HEK293 (cell line): Measurements from ENCODE around the gene SLC16A5.

Source experiments
- CTCF ChIA-PET: fragments of 350-600 bp; formaldehyde crosslinking; extraction: SDS; loops from one replicate; lab custom pipeline; 2021; ENCODE audit warnings: antibody characterized with exemption; lab: Yijun Ruan, JAX
- POLR2A ChIA-PET: fragments of 300-600 bp; formaldehyde crosslinking; extraction: SDS; loops from one replicate; lab custom pipeline; 2020; ENCODE audit warnings: antibody characterized with exemption, inconsistent platforms; lab: Yijun Ruan, JAX
- H3K27ac ChIP-seq: fragments of 200-500 bp; sonication (Bioruptor generic); 2 replicates; pipeline ENCODE4 v1.5.1; 2014; ENCODE audit warnings: low read depth, low read length, control low read depth, inconsistent platforms; ENCODE audit errors: extremely low read depth
- H3K36me3 ChIP-seq, 2 experiments: fragments of 200-500 bp in 1 of 2; sonication (Bioruptor generic) in 1 of 2; 1 replicate in 1 of 2; 2 replicates in 1 of 2; pipeline ENCODE4 v1.5.1; 2014 to 2017; ENCODE audit warnings: inconsistent platforms in 2 of 2, low read length in 2 of 2; ENCODE audit not compliant: control insufficient read depth in 2 of 2, insufficient read depth in 1 of 2
- H3K4me1 ChIP-seq: fragments of 200-500 bp; sonication (Bioruptor generic); 2 replicates; pipeline ENCODE4 v1.5.1; 2014; ENCODE audit warnings: mild to moderate bottlenecking, low read length, inconsistent platforms; ENCODE audit not compliant: control insufficient read depth, insufficient read depth
- H3K4me3 ChIP-seq: 2 replicates; pipeline ENCODE4 v1.5.1; 2011; ENCODE audit warnings: low read depth, mild to moderate bottlenecking, control low read depth, low read length, moderate library complexity
- H3K9me3 ChIP-seq: fragments of 200-500 bp; sonication (Bioruptor generic); 2 replicates; pipeline ENCODE4 v1.5.1; 2014; ENCODE audit warnings: low read depth, low read length, inconsistent platforms; ENCODE audit not compliant: control insufficient read depth, insufficient read depth
- BCL11A ChIP-seq: fragments of 450-650 bp; formaldehyde crosslinking; IDR thresholded peaks from 2 replicates; pipeline ENCODE4 v1.5.1; 2016; ENCODE audit warnings: low read depth, missing biosample characterization, missing genetic modification characterization
- BCL11B ChIP-seq: fragments of 450-650 bp; formaldehyde crosslinking; IDR thresholded peaks from 2 replicates; pipeline ENCODE4 v1.5.1; 2016; ENCODE audit warnings: low read depth, missing biosample characterization, missing genetic modification characterization
- GLIS2 ChIP-seq: fragments of 450-650 bp; formaldehyde crosslinking; IDR thresholded peaks from 2 replicates; pipeline ENCODE4 v1.5.1; 2016; ENCODE audit warnings: missing biosample characterization, missing genetic modification characterization
- HOXC10 ChIP-seq: sonication (generic); formaldehyde crosslinking; IDR thresholded peaks from 2 replicates; pipeline ENCODE4 v1.8.1; 2023; ENCODE audit warnings: mild to moderate bottlenecking, missing genetic modification reagents
- KLF1 ChIP-seq: fragments of 450-650 bp; formaldehyde crosslinking; IDR thresholded peaks from 2 replicates; pipeline ENCODE4 v1.5.1; 2016; ENCODE audit warnings: missing biosample characterization, missing genetic modification characterization
- KLF7 ChIP-seq: fragments of 450-650 bp; formaldehyde crosslinking; IDR thresholded peaks from 2 replicates; pipeline ENCODE4 v1.5.1; 2016; ENCODE audit warnings: missing biosample characterization, missing genetic modification characterization, borderline replicate concordance
- ZNF146 ChIP-seq: fragments of 450-650 bp; formaldehyde crosslinking; IDR thresholded peaks from 2 replicates; pipeline ENCODE4 v1.5.1; 2016; ENCODE audit warnings: missing biosample characterization, missing genetic modification characterization
- ZNF157 ChIP-seq: fragments of 450-650 bp; formaldehyde crosslinking; IDR thresholded peaks from 2 replicates; pipeline ENCODE4 v1.5.1; 2016; ENCODE audit warnings: missing biosample characterization, missing genetic modification characterization
- ZNF350 ChIP-seq: fragments of 450-650 bp; formaldehyde crosslinking; IDR thresholded peaks from 2 replicates; pipeline ENCODE4 v1.5.0; 2017; ENCODE audit warnings: missing biosample characterization, mild to moderate bottlenecking, missing genetic modification characterization
- ZNF394 ChIP-seq: fragments of 450-650 bp; formaldehyde crosslinking; IDR thresholded peaks from 2 replicates; pipeline ENCODE4 v1.5.1; 2016; ENCODE audit warnings: missing biosample characterization, missing genetic modification characterization, mild to moderate bottlenecking, moderate library complexity, borderline replicate concordance
- ZNF529 ChIP-seq: fragments of 450-650 bp; formaldehyde crosslinking; IDR thresholded peaks from 2 replicates; pipeline ENCODE4 v1.5.1; 2017; ENCODE audit warnings: missing genetic modification characterization, missing biosample characterization; ENCODE audit not compliant: insufficient replicate concordance
- ZNF623 ChIP-seq: fragments of 450-650 bp; formaldehyde crosslinking; IDR thresholded peaks from 2 replicates; pipeline ENCODE4 v1.5.1; 2016; ENCODE audit warnings: missing biosample characterization, missing genetic modification characterization
- ZNF792 ChIP-seq: fragments of 450-650 bp; formaldehyde crosslinking; IDR thresholded peaks from 2 replicates; pipeline ENCODE4 v1.5.1; 2016; ENCODE audit warnings: missing biosample characterization, missing genetic modification characterization
- TF ChIP-seq, protein P1 (sequence below): fragments of 450-650 bp; formaldehyde crosslinking; IDR thresholded peaks from 2 replicates; pipeline ENCODE4 v1.5.1; 2016; ENCODE audit warnings: missing biosample characterization, missing genetic modification characterization
- TF ChIP-seq, protein P2 (sequence below): fragments of 450-650 bp; formaldehyde crosslinking; IDR thresholded peaks from 2 replicates; pipeline ENCODE4 v1.5.1; 2016; ENCODE audit warnings: missing biosample characterization, missing genetic modification characterization
- TF ChIP-seq, protein P3 (sequence below): fragments of 450-650 bp; formaldehyde crosslinking; IDR thresholded peaks from 2 replicates; pipeline ENCODE4 v1.5.1; 2016; ENCODE audit warnings: missing biosample characterization, missing genetic modification characterization
- TF ChIP-seq, protein P4 (sequence below): fragments of 450-650 bp; formaldehyde crosslinking; IDR thresholded peaks from 2 replicates; pipeline ENCODE4; 2016; ENCODE audit warnings: missing biosample characterization, missing genetic modification characterization

SLC16A5 gene

DNA sequence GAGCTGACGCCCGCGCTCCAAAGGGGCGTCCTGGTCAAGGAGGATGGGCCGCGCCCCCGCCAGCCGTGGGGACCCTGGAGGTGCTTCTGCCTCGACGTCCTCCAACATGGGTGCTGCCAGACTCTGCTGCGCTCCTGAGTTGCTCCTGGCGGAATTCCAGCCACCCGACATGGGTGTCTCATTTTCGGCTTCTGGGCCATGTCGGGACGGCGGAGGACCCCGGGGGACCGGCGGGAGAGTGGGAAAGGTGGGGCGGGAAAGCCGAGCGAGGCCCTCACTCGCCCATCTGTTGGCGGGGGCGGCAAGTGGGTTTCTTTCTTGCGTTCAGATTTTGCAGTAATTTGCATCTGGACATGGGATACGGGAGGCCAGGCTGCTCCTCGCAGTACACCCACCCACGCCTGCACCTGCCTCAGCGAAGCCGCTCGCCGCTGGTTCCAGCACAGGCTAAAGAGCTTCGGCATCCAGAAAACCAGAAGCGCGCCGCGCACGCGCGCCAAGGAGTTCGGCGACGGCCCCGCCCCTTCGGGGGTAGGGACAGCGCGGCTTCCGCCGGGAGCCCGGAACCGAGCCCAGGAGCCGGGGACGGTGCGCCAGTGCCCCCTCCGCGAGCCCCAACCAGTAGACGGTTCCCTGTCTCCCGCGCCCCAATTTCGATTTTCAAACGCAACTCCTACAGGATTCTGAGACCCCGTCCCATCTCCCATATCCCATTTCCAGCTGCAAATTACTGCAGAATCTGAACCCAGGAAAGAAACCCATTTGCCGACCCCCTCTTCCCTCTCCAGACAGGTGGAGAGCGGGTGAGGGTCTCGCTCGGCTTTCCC is 21.9 kb downstream of the SLC16A5 start, which contains the start of gene ARMC7 (continued):
- TF ChIP-seq ZNF623 (no peak), BCL11B (no peak), HOXC10 (CRISPR knock-in tag) (no peak), ZNF146 (no peak), ZNF529 (tag by site-specific recombination) (no peak), ZNF792 (tag by site-specific recombination) (no peak), BCL11A (no peak), ZNF394 (tag by site-specific recombination) (no peak), ZNF350 (tag by site-specific recombination) (no peak), ZNF157 (tag by site-specific recombination) (no peak)
- TF ChIP-seq, protein P1, sequence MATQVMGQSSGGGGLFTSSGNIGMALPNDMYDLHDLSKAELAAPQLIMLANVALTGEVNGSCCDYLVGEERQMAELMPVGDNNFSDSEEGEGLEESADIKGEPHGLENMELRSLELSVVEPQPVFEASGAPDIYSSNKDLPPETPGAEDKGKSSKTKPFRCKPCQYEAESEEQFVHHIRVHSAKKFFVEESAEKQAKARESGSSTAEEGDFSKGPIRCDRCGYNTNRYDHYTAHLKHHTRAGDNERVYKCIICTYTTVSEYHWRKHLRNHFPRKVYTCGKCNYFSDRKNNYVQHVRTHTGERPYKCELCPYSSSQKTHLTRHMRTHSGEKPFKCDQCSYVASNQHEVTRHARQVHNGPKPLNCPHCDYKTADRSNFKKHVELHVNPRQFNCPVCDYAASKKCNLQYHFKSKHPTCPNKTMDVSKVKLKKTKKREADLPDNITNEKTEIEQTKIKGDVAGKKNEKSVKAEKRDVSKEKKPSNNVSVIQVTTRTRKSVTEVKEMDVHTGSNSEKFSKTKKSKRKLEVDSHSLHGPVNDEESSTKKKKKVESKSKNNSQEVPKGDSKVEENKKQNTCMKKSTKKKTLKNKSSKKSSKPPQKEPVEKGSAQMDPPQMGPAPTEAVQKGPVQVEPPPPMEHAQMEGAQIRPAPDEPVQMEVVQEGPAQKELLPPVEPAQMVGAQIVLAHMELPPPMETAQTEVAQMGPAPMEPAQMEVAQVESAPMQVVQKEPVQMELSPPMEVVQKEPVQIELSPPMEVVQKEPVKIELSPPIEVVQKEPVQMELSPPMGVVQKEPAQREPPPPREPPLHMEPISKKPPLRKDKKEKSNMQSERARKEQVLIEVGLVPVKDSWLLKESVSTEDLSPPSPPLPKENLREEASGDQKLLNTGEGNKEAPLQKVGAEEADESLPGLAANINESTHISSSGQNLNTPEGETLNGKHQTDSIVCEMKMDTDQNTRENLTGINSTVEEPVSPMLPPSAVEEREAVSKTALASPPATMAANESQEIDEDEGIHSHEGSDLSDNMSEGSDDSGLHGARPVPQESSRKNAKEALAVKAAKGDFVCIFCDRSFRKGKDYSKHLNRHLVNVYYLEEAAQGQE (tag by site-specific recombination) = no peak
- TF ChIP-seq, protein P2, sequence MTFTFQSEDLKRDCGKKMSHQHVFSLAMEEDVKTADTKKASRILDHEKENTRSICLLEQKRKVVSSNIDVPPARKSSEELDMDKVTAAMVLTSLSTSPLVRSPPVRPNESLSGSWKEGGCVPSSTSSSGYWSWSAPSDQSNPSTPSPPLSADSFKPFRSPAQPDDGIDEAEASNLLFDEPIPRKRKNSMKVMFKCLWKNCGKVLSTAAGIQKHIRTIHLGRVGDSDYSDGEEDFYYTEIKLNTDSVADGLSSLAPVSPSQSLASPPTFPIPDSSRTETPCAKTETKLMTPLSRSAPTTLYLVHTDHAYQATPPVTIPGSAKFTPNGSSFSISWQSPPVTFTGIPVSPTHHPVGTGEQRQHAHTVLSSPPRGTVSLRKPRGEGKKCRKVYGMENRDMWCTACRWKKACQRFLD (tag by site-specific recombination) = no peak
- TF ChIP-seq, protein P3, sequence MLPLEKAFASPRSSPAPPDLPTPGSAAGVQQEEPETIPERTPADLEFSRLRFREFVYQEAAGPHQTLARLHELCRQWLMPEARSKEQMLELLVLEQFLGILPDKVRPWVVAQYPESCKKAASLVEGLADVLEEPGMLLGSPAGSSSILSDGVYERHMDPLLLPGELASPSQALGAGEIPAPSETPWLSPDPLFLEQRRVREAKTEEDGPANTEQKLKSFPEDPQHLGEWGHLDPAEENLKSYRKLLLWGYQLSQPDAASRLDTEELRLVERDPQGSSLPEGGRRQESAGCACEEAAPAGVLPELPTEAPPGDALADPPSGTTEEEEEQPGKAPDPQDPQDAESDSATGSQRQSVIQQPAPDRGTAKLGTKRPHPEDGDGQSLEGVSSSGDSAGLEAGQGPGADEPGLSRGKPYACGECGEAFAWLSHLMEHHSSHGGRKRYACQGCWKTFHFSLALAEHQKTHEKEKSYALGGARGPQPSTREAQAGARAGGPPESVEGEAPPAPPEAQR = no peak
- TF ChIP-seq, protein P4, sequence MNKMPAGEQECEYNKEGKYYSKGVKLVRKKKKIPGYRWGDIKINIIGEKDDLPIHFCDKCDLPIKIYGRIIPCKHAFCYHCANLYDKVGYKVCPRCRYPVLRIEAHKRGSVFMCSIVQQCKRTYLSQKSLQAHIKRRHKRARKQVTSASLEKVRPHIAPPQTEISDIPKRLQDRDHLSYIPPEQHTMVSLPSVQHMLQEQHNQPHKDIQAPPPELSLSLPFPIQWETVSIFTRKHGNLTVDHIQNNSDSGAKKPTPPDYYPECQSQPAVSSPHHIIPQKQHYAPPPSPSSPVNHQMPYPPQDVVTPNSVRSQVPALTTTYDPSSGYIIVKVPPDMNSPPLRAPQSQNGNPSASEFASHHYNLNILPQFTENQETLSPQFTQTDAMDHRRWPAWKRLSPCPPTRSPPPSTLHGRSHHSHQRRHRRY (tag by site-specific recombination) = no peak
- TF ChIP-seq, all 188 proteins: peak for 28

DNA sequence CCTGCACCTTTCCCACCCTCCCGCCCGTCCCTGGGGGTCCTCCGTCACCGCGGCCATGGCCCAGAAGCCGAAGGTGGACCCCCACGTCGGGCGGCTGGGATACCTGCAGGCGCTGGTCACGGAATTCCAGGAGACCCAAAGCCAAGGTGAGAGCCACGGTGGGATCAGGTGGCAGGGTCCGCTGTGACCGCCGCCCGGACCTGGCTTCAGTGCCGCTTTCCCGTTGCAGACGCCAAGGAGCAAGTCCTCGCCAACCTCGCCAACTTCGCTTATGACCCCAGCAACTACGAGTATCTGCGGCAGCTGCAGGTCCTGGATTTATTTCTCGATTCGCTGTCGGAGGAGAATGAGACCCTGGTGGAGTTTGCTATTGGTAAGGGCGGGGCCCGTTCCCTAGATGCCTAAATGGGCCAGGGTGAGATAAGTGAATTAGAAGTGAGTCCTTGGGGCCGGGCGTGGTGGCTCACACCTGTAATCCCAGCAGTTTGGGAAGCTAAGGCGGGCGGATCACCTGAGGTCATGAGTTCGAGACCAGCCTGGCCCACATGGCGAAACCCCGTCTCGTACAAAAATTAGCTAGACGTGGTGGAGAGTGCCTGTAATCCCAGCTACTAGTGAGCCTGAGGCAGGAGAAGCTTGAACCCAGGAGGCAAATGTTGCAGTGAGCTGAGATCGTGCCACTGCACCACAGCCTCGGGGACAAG is 22.6 kb downstream of the SLC16A5 start:
- ChIA-PET POLR2A (interaction anchor here (0.6 to 2.5 kb wide), 18 partner anchors 11 to 179 kb away, joined by 3 to 13 read pairs (median 3); partner anchors contain the start of genes ATP5PD, GGA3, HID1 and NT5C), CTCF (interaction anchor here (0.5 to 7.1 kb wide), 13 partner anchors 11 to 308 kb away, joined by 3 to 149 read pairs (median 4); partner anchors contain the start of gene NUP85)
- Histone ChIP-seq H3K4me1 (peaks cover 9% of the 10 kb centered on the region), H3K4me3 (peak overlapping the region; percentile 75), H3K36me3 (peaks cover 0 to 13% of the 10 kb centered on the region in 2 experiments; a peak in 2 of 3 replicates), H3K9me3 (no peaks in the 10 kb centered on the region), H3K27ac (peak overlapping the region; percentile 67; the same call in 1 of the 2 replicates)
- TF ChIP-seq GLIS2 (tag by site-specific recombination) (0 out of 2 replicates have a peak, but pooled peaks have one; percentile 24), ZNF792 (tag by site-specific recombination) (no peak), KLF1 (tag by site-specific recombination) (peak; percentile 94), KLF7 (tag by site-specific recombination) (peak; percentile 46; the same call in 1 of the 2 replicates)
